GM12891 (cell line): ENCODE results near the gene LYPLAL1.

ENCODE experiments used
- DNase-seq: peaks from one replicate; pipeline ENCODE4 v3.0.0; 2011; ENCODE audit warnings: low spot score; ENCODE audit not compliant: insufficient read length
- FAIRE-seq: peaks from 2 replicates; lab custom pipeline; 2011; peaks lifted over from hg19 to GRCh38; lab: Jason Lieb, UNC
- PAX5 ChIP-seq: IDR thresholded peaks from 2 replicates; pipeline ENCODE4 v1.6.1; 2011; ENCODE audit warnings: low read length, moderate library complexity, mild to moderate bottlenecking; ENCODE audit not compliant: insufficient read depth, severe bottlenecking
- POLR2A ChIP-seq: IDR thresholded peaks from 2 replicates; pipeline ENCODE4 v1.6.1; 2011; ENCODE audit warnings: low read depth, low read length, control low read depth
- POLR2AphosphoS5 ChIP-seq: IDR thresholded peaks from 2 replicates; pipeline ENCODE4 v1.6.1; 2011; ENCODE audit warnings: low read depth, low read length, control low read depth
- POU2F2 ChIP-seq: IDR thresholded peaks from 2 replicates; pipeline ENCODE4 v1.6.1; 2011; ENCODE audit warnings: low read depth, mild to moderate bottlenecking, control low read depth, low read length, moderate library complexity
- SPI1 ChIP-seq: IDR thresholded peaks from 2 replicates; pipeline ENCODE4 v1.6.1; 2011; ENCODE audit warnings: low read depth, low read length, control low read depth
- TAF1 ChIP-seq: IDR thresholded peaks from 2 replicates; pipeline ENCODE4 v1.6.1; 2011; ENCODE audit warnings: low read depth, low read length, control low read depth

Gene LYPLAL1

DNA sequence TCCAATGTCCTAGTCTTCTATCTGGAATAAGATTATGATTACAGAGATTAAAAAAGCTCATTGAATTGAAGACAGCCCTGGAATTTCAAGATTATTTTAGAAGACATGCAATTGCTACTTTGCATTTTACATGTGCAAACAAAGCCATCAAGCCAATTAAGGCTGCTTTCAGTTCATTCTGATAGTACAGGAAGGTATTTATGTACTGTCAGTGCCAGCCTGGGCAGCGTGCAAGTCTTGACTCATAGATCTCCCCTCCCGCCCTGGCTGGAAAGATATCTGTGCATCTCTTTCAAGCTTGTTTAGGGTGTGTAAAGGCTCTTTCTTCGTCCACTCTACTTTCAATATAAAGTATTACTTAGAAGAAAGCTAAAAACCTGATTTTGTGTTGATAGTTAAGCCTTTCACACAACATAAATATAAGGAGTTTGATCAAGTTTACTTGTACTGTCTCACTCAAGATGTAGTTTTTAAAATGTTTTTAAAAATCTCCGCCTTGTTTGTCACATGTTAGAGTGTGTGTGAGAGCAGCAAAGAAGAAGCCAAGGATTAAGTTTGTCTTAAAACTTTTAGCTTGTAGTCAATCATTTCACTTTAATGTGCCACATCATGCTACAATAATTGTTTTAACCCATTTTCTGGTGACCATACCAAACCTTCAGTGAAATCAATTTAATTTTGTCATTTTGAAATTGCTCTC is 13.6 kb upstream of the LYPLAL1 start:
- no peak for FAIRE-seq
- TF ChIP-seq SPI1 = no peak
- no peak for TF ChIP-seq POLR2A
- no peak for TF ChIP-seq POLR2AphosphoS5
- TF ChIP-seq TAF1 = no peak
- no peak for TF ChIP-seq POU2F2
- no peak for TF ChIP-seq PAX5

GRCh38 chr1:219160967-219161366 is 12.7 kb upstream of the LYPLAL1 start:
- FAIRE-seq = no peak
- DNase-seq = no peak
- TF ChIP-seq PAX5 (no peak), POLR2A (no peak)

More for the DNA sequence above, 13.6 kb upstream of the LYPLAL1 start:
- DNase-seq = no peak

DNA sequence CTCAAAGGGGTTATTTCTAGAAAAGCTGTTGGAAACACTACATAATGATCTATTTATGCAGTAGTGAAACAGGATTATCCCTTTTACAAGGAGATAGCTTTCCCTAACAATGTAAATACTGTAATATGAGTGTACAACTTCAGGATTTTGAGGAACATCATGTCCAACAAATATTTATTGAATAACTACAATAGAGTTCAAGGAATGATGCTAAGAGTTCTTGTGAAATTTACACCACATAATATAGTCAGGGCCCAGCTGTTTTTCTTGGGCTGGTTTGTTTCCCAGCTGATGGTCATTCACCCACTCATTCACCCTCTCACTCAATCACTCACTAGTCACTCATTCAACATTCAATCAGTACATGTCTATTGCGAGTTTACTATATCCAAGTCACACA is 12.3 kb upstream of the LYPLAL1 start:
- no peak for TF ChIP-seq TAF1
- DNase-seq (no peak), FAIRE-seq (no peak)

GRCh38 chr1:219163401-219163954 is 10.2 kb upstream of the LYPLAL1 start:
- TF ChIP-seq TAF1 (no peak), POLR2AphosphoS5 (no peak), POU2F2 (no peak), PAX5 (no peak), SPI1 (no peak), POLR2A (no peak)
- DNase-seq (no peak), FAIRE-seq (no peak)

DNA sequence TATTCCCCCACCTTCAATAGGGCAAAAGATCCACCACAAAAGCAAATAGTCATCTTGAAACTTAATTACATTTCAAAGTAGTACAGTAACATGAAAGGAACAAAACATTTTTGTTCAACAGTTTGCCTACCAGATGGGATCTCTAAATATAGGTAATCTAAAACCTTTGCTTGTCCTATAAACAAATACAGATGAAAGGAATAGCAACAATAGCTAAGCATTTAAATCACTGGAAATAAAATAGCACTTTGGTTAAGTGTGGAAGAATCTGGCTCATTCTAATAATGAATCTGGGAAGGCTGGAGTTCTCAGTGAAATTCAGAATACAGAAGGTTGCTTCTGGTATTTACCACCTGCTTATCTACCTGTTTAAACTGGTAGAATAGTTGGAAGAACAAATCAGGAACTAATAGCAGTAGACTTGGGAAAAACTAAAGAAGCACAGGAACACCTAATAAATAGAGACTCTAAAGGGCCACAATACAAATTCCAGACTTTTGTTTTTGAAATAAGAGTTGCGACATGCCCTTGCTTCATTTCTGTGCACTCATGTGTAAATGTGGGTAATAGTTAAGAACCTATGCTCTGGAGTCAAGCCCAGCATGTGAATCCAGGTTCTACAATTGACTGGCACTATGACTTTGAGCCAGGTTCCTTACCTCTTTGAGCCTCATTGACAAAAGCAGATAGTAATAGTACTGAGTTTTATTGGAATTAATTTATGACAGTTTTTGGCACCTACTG is 2.3 kb upstream of the LYPLAL1 start:
- DNase-seq (no peak), FAIRE-seq (no peak)
- TF ChIP-seq TAF1 = no peak
- no peak for TF ChIP-seq PAX5
- TF ChIP-seq POU2F2 = no peak
- no peak for TF ChIP-seq POLR2A
- TF ChIP-seq POLR2AphosphoS5 = no peak
- TF ChIP-seq SPI1 = no peak

DNA sequence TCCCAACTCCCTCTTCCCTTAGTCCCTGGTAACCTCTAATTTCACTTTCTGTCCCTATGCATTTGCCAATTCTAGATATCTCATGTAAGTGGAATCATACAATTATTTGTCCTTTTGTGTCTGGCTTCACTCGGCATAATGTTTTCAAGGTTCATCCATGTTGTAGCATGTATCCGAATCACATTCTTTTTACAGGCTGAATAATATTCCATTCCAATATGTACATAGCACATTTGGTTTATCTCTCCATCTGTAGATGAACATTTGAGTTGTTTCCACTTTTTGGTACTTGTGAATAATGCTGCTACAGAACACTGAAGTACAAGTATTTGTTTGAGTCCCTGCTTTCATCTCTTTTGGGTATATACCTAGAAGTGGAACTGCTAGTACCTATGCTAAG is 857 bp upstream of the LYPLAL1 start:
- no peak for DNase-seq
- TF ChIP-seq PAX5 (no peak), TAF1 (no peak), POLR2AphosphoS5 (no peak), POLR2A (no peak), POU2F2 (no peak), SPI1 (no peak)
- peak; percentile 74 for FAIRE-seq

DNA sequence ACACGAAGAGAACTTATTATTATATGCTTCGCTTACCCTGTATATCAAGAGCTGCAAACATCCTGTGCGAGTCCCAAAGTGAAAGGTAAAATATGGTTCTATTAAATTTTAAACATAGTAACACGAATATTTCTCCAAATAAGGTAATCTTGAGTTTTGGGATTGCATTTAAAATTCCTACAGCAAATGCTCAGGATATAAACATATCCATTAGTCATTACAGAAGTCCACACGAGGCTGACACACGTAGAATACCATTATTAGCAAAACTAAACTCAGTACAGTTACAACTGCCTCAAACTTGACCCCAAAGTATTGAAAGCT is 282 bp upstream of the LYPLAL1 start:
- TF ChIP-seq PAX5 = no peak
- no peak for TF ChIP-seq POU2F2
- no peak for TF ChIP-seq SPI1
- no peak for TF ChIP-seq TAF1
- no peak for TF ChIP-seq POLR2AphosphoS5
- TF ChIP-seq POLR2A = no peak
- no peak for DNase-seq
- no peak for FAIRE-seq

DNA sequence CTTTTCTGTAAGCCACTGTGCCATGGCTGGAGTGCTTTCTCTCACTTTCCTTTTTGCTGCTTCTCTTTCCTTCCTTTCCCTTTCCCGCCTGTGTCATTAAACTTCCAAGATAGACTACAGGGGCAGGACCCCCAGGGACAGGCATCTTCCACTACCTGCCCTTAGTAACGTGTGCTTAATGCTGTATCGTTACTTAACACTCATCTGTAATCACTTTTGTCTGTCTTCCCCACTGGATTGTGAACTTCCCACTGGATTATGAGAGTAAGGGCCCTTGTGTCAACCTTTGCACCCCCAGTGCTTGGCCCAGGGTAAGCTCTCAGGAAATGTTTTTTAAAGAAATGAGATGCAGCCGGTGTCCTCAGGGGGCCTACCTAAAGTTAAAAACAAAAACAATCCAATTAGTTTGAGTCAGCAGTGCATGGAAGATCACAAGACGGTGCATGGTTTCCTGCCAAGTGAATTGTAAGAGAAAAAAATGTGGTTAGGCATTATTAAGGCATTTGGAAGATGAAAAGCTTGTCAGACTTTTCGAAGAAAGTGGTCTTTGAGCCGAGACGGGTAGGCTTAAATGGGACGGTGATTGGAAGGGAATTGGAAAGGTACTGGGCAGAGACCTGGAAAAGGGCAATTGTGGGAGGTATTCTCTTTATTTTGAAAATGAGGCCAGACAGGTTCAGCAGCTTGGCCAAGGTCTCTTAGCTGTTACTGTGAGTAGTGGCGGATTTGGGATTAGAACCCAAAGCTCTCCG is 958 bp downstream of the LYPLAL1 start:
- FAIRE-seq = no peak
- no peak for DNase-seq
- TF ChIP-seq TAF1 (0 out of 2 replicates have a peak, but pooled peaks have one; percentile 13), PAX5 (no peak), SPI1 (no peak), POLR2A (0 out of 2 replicates have a peak, but pooled peaks have one; percentile 11)

GRCh38 chr1:219175212-219175564 is 1.5 kb downstream of the LYPLAL1 start:
- TF ChIP-seq SPI1 (no peak), TAF1 (no peak), POLR2A (no peak), POU2F2 (no peak), PAX5 (no peak), POLR2AphosphoS5 (no peak)
- FAIRE-seq (no peak), DNase-seq (no peak)

DNA sequence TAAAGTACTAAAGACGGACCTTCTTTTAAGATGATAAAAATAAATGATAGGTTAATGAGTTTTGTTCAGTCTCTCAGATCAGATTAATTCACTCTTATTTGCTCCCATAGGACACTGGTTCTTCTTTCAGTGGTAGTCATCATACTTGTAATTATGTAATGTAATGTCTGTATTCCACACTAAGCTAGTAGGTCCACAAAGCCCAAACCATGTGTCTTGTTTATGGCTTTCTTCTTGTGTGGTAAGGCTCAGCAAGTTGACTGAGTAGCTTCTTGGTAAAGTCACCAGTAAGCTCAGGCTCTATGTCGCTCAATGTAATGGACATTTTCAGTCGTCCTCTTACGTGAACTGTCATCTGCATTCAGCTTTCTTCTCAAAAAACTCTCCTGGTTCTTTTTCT is 2.5 kb downstream of the LYPLAL1 start:
- TF ChIP-seq POLR2A = no peak
- no peak for FAIRE-seq
- no peak for DNase-seq
